ENCODE data around the gene SFT2D2. TPM values are rescaled to one million over a fixed set of nuclear protein-coding genes. Genes with fewer than 3 reads are reported as not detected.

Gene SFT2D2
- polyA plus RNA-seq, 1 of the 3 experiments (the other 2 are of a cell fraction): 9.3 TPM

GRCh38 chr1:168223261-168223660, 2.5 kb upstream of the SFT2D2 start:
- TF ChIP-seq, protein P1, sequence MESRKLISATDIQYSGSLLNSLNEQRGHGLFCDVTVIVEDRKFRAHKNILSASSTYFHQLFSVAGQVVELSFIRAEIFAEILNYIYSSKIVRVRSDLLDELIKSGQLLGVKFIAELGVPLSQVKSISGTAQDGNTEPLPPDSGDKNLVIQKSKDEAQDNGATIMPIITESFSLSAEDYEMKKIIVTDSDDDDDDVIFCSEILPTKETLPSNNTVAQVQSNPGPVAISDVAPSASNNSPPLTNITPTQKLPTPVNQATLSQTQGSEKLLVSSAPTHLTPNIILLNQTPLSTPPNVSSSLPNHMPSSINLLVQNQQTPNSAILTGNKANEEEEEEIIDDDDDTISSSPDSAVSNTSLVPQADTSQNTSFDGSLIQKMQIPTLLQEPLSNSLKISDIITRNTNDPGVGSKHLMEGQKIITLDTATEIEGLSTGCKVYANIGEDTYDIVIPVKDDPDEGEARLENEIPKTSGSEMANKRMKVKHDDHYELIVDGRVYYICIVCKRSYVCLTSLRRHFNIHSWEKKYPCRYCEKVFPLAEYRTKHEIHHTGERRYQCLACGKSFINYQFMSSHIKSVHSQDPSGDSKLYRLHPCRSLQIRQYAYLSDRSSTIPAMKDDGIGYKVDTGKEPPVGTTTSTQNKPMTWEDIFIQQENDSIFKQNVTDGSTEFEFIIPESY (IDR thresholded peaks at IDR 0.05; ENCODE audit: borderline replicate concordance, low read depth): no peak
- TF ChIP-seq TEAD4 (IDR thresholded peaks at IDR 0.05; ENCODE audit: borderline replicate concordance, insufficient read depth): no peak
- TF ChIP-seq, protein P2, sequence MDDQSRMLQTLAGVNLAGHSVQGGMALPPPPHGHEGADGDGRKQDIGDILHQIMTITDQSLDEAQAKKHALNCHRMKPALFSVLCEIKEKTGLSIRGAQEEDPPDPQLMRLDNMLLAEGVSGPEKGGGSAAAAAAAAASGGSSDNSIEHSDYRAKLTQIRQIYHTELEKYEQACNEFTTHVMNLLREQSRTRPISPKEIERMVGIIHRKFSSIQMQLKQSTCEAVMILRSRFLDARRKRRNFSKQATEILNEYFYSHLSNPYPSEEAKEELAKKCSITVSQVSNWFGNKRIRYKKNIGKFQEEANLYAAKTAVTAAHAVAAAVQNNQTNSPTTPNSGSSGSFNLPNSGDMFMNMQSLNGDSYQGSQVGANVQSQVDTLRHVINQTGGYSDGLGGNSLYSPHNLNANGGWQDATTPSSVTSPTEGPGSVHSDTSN (IDR thresholded peaks at IDR 0.05): no peak
- ChIA-PET POLR2A (no interaction called here), CTCF (interaction anchor here (1.0 kb wide), 1 partner anchor 78 kb away, joined by 6 read pairs; no protein-coding TSS in a partner anchor)

GRCh38 chr1:168223681-168224540, 1.9 kb upstream of the SFT2D2 start:
- Histone ChIP-seq H2AFZ (ENCODE audit: low read depth) (no peak overlapping the region), H4K20me1 (ENCODE audit: insufficient read depth) (no peaks in the 10 kb centered on the region; the same call in 1 of the 2 replicates), H3K4me2 (no peak overlapping the region), H3K27ac (ENCODE audit: low read depth in 2 of 2, low read length in 1 of 2) (no peak overlapping the region), H3K9me3 (no peaks in the 10 kb centered on the region), H3K36me3 (replicated peaks in 1 of 2; ENCODE audit: control insufficient read depth in 1 of 2, insufficient read depth in 2 of 2, low read length in 1 of 2) (no peaks in the 10 kb centered on the region), H3F3A (replicated peaks; ENCODE audit: insufficient read depth) (peaks cover 16% of the 10 kb centered on the region), H3K27me3 (ENCODE audit: insufficient read depth) (no peaks in the 10 kb centered on the region), H3K9me2 (no peaks in the 10 kb centered on the region), H3K4me3 (ENCODE audit: low read depth in 2 of 2, low read length in 1 of 2) (no peak overlapping the region), H3K79me2 (ENCODE audit: insufficient read depth) (peaks cover 36% of the 10 kb centered on the region), H3K9ac (no peak overlapping the region), H3K4me1 (ENCODE audit: control insufficient read depth in 1 of 2, insufficient read depth in 2 of 2, low read depth in 1 of 2, low read length in 1 of 2) (peaks cover 14 to 21% of the 10 kb centered on the region in 2 experiments)
- CTCF ChIA-PET: interaction anchor here (1.0 to 1.2 kb wide), 2 partner anchors 9 to 78 kb away, joined by 3 to 6 read pairs; no protein-coding TSS in a partner anchor
- POLR2A ChIA-PET: no interaction called here
- TF ChIP-seq TEAD4 (IDR thresholded peaks at IDR 0.05; ENCODE audit: borderline replicate concordance, insufficient read depth): no peak
- no peak for TF ChIP-seq FOXM1 (IDR thresholded peaks at IDR 0.05; ENCODE audit: low read depth)
- no peak for TF ChIP-seq EP300 (IDR thresholded peaks at IDR 0.05; ENCODE audit: borderline replicate concordance in 1 of 2, low read depth in 1 of 2, low read length in 1 of 2)
- TF ChIP-seq, protein P3, sequence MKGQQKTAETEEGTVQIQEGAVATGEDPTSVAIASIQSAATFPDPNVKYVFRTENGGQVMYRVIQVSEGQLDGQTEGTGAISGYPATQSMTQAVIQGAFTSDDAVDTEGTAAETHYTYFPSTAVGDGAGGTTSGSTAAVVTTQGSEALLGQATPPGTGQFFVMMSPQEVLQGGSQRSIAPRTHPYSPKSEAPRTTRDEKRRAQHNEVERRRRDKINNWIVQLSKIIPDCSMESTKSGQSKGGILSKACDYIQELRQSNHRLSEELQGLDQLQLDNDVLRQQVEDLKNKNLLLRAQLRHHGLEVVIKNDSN (IDR thresholded peaks at IDR 0.05; ENCODE audit: borderline replicate concordance, low read depth): no peak
- TF ChIP-seq SIN3A (IDR thresholded peaks at IDR 0.05; ENCODE audit: borderline replicate concordance, low read depth, low read length): no peak
- TF ChIP-seq RCOR1 (IDR thresholded peaks at IDR 0.05; ENCODE audit: low read length): no peak
- TF ChIP-seq, protein P2 (IDR thresholded peaks at IDR 0.05): no peak
- no peak for TF ChIP-seq RAD21 (IDR thresholded peaks at IDR 0.05; ENCODE audit: low read length)
- no peak for TF ChIP-seq USF2 (IDR thresholded peaks at IDR 0.05; ENCODE audit: borderline replicate concordance, low read depth, low read length)
- TF ChIP-seq MEF2A (IDR thresholded peaks at IDR 0.05; ENCODE audit: borderline replicate concordance, low read depth): no peak
- no peak for TF ChIP-seq YY1 (IDR thresholded peaks at IDR 0.05; ENCODE audit: low read depth)
- TF ChIP-seq CHD2 (IDR thresholded peaks at IDR 0.05; ENCODE audit: low read length, partially characterized antibody): no peak
- no peak for TF ChIP-seq TCF12 (IDR thresholded peaks at IDR 0.05)
- no peak for TF ChIP-seq CTCF (IDR thresholded peaks at IDR 0.05)
- no peak for DNase-seq

More at GRCh38 chr1:168223261-168223660, 2.5 kb upstream of the SFT2D2 start:
- peaks cover 10% of the 10 kb centered on the region for H3F3A ChIP-seq (replicated peaks; ENCODE audit: insufficient read depth)
- H3K9me3 ChIP-seq: no peaks in the 10 kb centered on the region
- H3K36me3 ChIP-seq (replicated peaks in 1 of 2; ENCODE audit: control insufficient read depth in 1 of 2, insufficient read depth in 2 of 2, low read length in 1 of 2): no peaks in the 10 kb centered on the region
- peaks cover 9 to 18% of the 10 kb centered on the region in 2 experiments; a peak in 3 of 4 replicates for H3K4me1 ChIP-seq (ENCODE audit: control insufficient read depth in 1 of 2, insufficient read depth in 2 of 2, low read depth in 1 of 2, low read length in 1 of 2)
- H3K27ac ChIP-seq (ENCODE audit: low read depth in 2 of 2, low read length in 1 of 2): no peak overlapping the region
- no peak overlapping the region for H3K4me2 ChIP-seq
- no peaks in the 10 kb centered on the region for H3K27me3 ChIP-seq (ENCODE audit: insufficient read depth)
- H4K20me1 ChIP-seq (ENCODE audit: insufficient read depth): no peaks in the 10 kb centered on the region
- no peak overlapping the region for H2AFZ ChIP-seq (ENCODE audit: low read depth)
- DNase-seq: no peak
- H3K79me2 ChIP-seq (ENCODE audit: insufficient read depth): peaks cover 30% of the 10 kb centered on the region
- no peak overlapping the region for H3K4me3 ChIP-seq (ENCODE audit: low read depth in 2 of 2, low read length in 1 of 2)
- H3K9me2 ChIP-seq: no peaks in the 10 kb centered on the region
- no peak overlapping the region for H3K9ac ChIP-seq
